ENCODE data around the gene TMEM242. TPM values are rescaled to one million over a fixed set of nuclear protein-coding genes. Genes with fewer than 3 reads are reported as not detected.

The TMEM242 gene
- total and polyA plus RNA-seq, 2 donors (not counting 1 experiment from before 2014, with no cell fraction given): 6.3 to 24.1 TPM

GRCh38 chr6:157280157-157280556 lies 43.2 kb downstream of the TMEM242 start:
- peaks cover 2% of the 10 kb centered on the region for H3K4me1 Mint-ChIP-seq
- Histone ChIP-seq H3K27me3 (replicated peaks in 1 of 4; ENCODE audit: control extremely low read depth in 1 of 4, control insufficient read depth in 3 of 4, insufficient read depth in 4 of 4, low read length in 3 of 4) (no peaks in the 10 kb centered on the region), H3K27ac (ENCODE audit: low read length in 2 of 2) (no peak overlapping the region), H3K4me1 (ENCODE audit: control insufficient read depth in 2 of 2, insufficient read depth in 2 of 2, low read length in 2 of 2) (peaks cover 2 to 3% of the 10 kb centered on the region in 2 donors), H4K20me1 (ENCODE audit: control insufficient read depth, insufficient read depth, low read length, poor library complexity, severe bottlenecking) (no peaks in the 10 kb centered on the region), H3K4me3 (ENCODE audit: control extremely low read depth in 1 of 5, extremely low read depth in 1 of 5, insufficient read depth in 1 of 5, low read depth in 2 of 5, low read length in 4 of 5) (no peak overlapping the region), H3K9me3 (ENCODE audit: control extremely low read depth in 1 of 3, control insufficient read depth in 2 of 3, insufficient read depth in 1 of 3, low read length in 2 of 3) (no peaks in the 10 kb centered on the region), H2AFZ (ENCODE audit: insufficient read depth, low read depth, low read length, poor library complexity, severe bottlenecking) (no peak overlapping the region), H3K4me2 (replicated peaks; ENCODE audit: low read depth, low read length, poor library complexity, severe bottlenecking) (no peak overlapping the region), H3K9ac (ENCODE audit: low read length) (no peak overlapping the region), H3K79me2 (ENCODE audit: control insufficient read depth, insufficient read depth, low read length) (no peaks in the 10 kb centered on the region), H3K36me3 (replicated peaks in 1 of 2; ENCODE audit: control extremely low read depth in 1 of 2, control insufficient read depth in 1 of 2, extremely low read depth in 1 of 2, insufficient read depth in 2 of 2, low read length in 1 of 2) (no peaks in the 10 kb centered on the region)
- no peak for DNase-seq
- ATAC-seq (ENCODE audit: low read depth): no peak
- POLR2A ChIA-PET: no interaction called here
- CTCF ChIA-PET: no interaction called here
- WGBS (ENCODE audit: insufficient coverage): 91% methylated on average over 16 of the region's 17 CpGs
- H3K27me3 Mint-ChIP-seq: no peaks in the 10 kb centered on the region
- TF ChIP-seq EZH2 (IDR thresholded peaks at IDR 0.05; ENCODE audit: borderline replicate concordance, insufficient read depth, low read depth, low read length, poor library complexity, severe bottlenecking) (no peak), CTCF (IDR thresholded peaks at IDR 0.05) (no peak)
- H3K9me3 Mint-ChIP-seq (ENCODE audit: insufficient read depth): no peaks in the 10 kb centered on the region
- intact Hi-C loops (cut with micrococcal nuclease): no loop called here
- no peak overlapping the region for H3K27ac Mint-ChIP-seq
- no peak overlapping the region for H3K4me3 Mint-ChIP-seq

GRCh38 chr6:157278171-157278570 lies 45.1 kb downstream of the TMEM242 start:
- Mint-ChIP-seq H3K27ac (no peak overlapping the region), H3K4me3 (no peak overlapping the region), H3K9me3 (ENCODE audit: insufficient read depth) (no peaks in the 10 kb centered on the region), H3K27me3 (no peaks in the 10 kb centered on the region), H3K4me1 (peaks cover 11% of the 10 kb centered on the region)
- Histone ChIP-seq H3K9me3 (ENCODE audit: control extremely low read depth in 1 of 3, control insufficient read depth in 2 of 3, insufficient read depth in 1 of 3, low read length in 2 of 3) (no peaks in the 10 kb centered on the region), H3K9ac (ENCODE audit: low read length) (no peak overlapping the region), H3K27ac (ENCODE audit: low read length in 2 of 2) (no peak overlapping the region), H2AFZ (ENCODE audit: insufficient read depth, low read depth, low read length, poor library complexity, severe bottlenecking) (no peak overlapping the region), H3K27me3 (replicated peaks in 1 of 4; ENCODE audit: control extremely low read depth in 1 of 4, control insufficient read depth in 3 of 4, insufficient read depth in 4 of 4, low read length in 3 of 4) (no peaks in the 10 kb centered on the region), H3K79me2 (ENCODE audit: control insufficient read depth, insufficient read depth, low read length) (no peaks in the 10 kb centered on the region), H3K36me3 (replicated peaks in 1 of 2; ENCODE audit: control extremely low read depth in 1 of 2, control insufficient read depth in 1 of 2, extremely low read depth in 1 of 2, insufficient read depth in 2 of 2, low read length in 1 of 2) (no peaks in the 10 kb centered on the region), H3K4me2 (replicated peaks; ENCODE audit: low read depth, low read length, poor library complexity, severe bottlenecking) (no peak overlapping the region), H3K4me3 (ENCODE audit: control extremely low read depth in 1 of 5, extremely low read depth in 1 of 5, insufficient read depth in 1 of 5, low read depth in 2 of 5, low read length in 4 of 5) (no peak overlapping the region), H3K4me1 (ENCODE audit: control insufficient read depth in 2 of 2, insufficient read depth in 2 of 2, low read length in 2 of 2) (peaks cover 9 to 15% of the 10 kb centered on the region in 2 donors), H4K20me1 (ENCODE audit: control insufficient read depth, insufficient read depth, low read length, poor library complexity, severe bottlenecking) (no peaks in the 10 kb centered on the region)
- DNase-seq: no peak
- POLR2A ChIA-PET: no interaction called here
- ATAC-seq (ENCODE audit: low read depth): no peak
- intact Hi-C loops (cut with micrococcal nuclease): no loop called here
- no peak for TF ChIP-seq EZH2 (IDR thresholded peaks at IDR 0.05; ENCODE audit: borderline replicate concordance, insufficient read depth, low read depth, low read length, poor library complexity, severe bottlenecking)
- no peak for TF ChIP-seq CTCF (IDR thresholded peaks at IDR 0.05)
- WGBS (ENCODE audit: insufficient coverage): 97% methylated on average over 9 of the region's 9 CpGs
- CTCF ChIA-PET: interaction anchor here (1.5 kb wide), 1 partner anchor 27 kb away, joined by 4 read pairs; no protein-coding TSS in a partner anchor
